Kidney epithelial cell (primary cell): ENCODE results near the gene MTERF4. TPM values are rescaled to one million over a fixed set of nuclear protein-coding genes. Genes with fewer than 3 reads are reported as not detected.

ENCODE experiments used
- DNase-seq: peaks from one replicate; pipeline ENCODE4 v3.0.0-alpha.2; 2010; ENCODE audit warnings: low read depth
- H3K27me3 ChIP-seq: 2 replicates; pipeline ENCODE4 v1.6.0; 2011; ENCODE audit warnings: low read length; ENCODE audit not compliant: control insufficient read depth, insufficient read depth
- H3K36me3 ChIP-seq: 2 replicates; pipeline ENCODE4 v1.5.1; 2011; ENCODE audit warnings: low read length; ENCODE audit not compliant: control insufficient read depth, insufficient read depth
- H3K4me3 ChIP-seq: 2 replicates; pipeline ENCODE4 v1.5.1; 2011; ENCODE audit warnings: low read depth, mild to moderate bottlenecking, control low read depth, low read length
- CTCF ChIP-seq: IDR thresholded peaks from 2 replicates; pipeline ENCODE4 v1.5.1; 2011; ENCODE audit warnings: mild to moderate bottlenecking, moderate library complexity, low read length, control low read depth, inconsistent platforms; ENCODE audit not compliant: insufficient read depth, poor library complexity, severe bottlenecking
- total RNA-seq: library from RNA; depleted of rRNA; stranded (reverse); fragments of >200 nt; gene quantifications from 2 replicates; pipeline ENCODE4 v1.2.3, GENCODE V29; 2015

MTERF4 gene
- total RNA-seq, 1 donor from 2014 or later: 33.3 TPM

DNA sequence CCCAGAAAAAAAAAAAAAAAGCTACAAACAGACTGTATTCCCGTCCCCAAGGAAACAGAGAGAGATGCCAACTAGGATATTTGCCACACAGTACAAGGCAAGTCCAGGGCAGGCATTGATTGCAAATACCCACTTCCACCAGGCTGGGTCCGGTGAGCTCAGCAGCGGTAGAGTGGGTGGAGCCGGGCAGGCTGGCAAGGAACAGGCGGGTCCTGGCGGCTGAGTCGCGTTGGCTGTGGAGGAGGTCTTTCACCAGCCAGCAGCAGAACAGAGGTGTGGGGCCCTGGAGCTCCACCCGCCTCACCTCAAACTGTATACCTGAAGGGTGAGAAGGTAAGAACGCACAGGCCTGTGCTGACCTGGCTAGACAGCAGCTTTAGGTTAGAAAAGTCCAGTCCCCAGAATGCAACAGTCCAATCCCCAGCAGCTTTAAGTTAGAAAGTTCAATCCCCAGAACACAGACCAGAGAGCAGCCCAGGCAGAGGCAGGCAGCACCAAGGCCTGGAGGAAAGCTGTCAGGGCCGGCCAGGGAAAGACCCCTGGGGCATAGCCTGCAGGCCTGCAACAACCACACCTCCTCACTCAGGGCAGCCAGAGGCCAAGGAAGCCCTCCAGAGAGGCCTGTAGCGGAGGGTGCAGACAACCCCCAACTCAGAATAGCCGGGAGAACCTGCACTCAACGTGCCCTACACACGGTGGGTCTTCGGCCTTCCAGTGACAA is 21.9 kb upstream of the MTERF4 start:
- DNase-seq: no peak
- no peak for TF ChIP-seq CTCF
- Histone ChIP-seq H3K27me3 (no peaks in the 10 kb centered on the region), H3K36me3 (peaks cover 1% of the 10 kb centered on the region), H3K4me3 (no peak overlapping the region)

DNA sequence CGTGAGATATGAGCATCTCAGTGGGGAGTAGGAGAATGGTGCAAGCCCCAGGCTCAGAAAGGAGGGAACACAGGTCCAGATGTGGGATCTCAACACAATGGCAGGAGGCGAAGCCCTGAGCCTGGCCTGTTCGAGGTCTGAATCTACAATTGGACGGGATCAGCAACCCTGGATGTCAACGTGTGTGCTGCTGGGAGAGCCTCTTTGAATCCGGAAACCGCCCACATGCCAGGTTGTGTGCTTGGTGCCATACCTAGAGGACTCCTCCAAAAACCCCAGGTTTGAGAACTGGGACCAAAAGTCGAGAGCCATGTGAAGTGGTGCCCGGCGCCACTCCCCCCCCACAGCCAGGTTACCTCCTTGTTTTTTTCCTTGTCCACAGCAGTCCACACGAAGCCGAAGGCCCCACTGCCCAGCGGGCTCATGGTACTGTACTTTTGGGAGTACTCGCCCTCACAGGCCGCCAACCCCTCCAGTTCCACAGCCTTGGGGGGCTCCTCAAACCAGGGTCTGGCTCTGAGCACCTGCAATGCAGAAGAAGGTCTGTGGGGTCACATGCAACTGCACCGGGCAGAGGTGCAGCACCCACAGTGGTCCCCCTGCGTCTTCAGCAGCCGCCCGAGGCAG is 20.4 kb upstream of the MTERF4 start:
- Histone ChIP-seq H3K36me3 (peaks cover 1% of the 10 kb centered on the region), H3K27me3 (no peaks in the 10 kb centered on the region), H3K4me3 (no peak overlapping the region)
- TF ChIP-seq CTCF: no peak
- no peak for DNase-seq

DNA sequence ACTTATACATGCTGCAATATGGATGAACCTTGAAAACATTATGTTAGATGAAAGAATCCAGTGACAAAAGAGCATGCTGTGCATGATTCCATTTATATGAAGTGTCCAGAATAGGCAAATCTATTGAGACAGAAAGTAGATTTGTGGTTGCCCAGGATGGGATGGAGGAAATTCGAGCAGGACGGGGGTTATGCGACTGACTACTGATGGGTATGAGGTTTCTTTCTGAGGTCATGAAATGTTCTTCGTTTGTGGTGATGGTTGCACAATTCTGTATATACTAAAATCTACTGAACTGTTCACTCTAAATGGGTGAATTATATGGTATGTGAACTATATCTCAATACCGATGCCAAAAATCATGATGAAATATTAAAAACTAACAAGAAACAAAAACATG is 18.9 kb upstream of the MTERF4 start:
- TF ChIP-seq CTCF: no peak
- H3K4me3 ChIP-seq: no peak overlapping the region
- DNase-seq: no peak
- no peaks in the 10 kb centered on the region for H3K27me3 ChIP-seq
- peaks cover 1% of the 10 kb centered on the region for H3K36me3 ChIP-seq

DNA sequence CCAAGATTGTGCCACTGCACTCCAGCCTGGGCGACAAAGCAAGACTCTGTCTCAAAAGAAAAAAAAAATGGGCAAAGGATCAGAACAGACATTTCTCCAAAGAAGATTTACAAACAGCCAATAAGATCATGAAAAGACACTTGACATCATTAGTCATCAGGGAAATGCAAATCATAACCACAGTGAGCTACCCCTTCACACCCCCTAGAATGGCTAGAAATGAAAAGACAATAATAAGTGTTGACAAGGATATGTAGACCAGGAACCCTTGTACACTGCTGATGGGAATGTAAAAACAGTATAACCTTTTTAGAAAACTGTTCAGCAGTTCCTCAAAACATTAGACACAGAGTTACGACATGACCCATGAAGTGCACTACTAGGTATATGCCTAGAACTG is 18.4 kb upstream of the MTERF4 start:
- Histone ChIP-seq H3K27me3 (no peaks in the 10 kb centered on the region), H3K36me3 (peaks cover 1% of the 10 kb centered on the region), H3K4me3 (no peak overlapping the region)
- no peak for DNase-seq
- TF ChIP-seq CTCF: no peak

- no peak for DNase-seq
- H3K4me3 ChIP-seq: no peak overlapping the region
- H3K36me3 ChIP-seq: peaks cover 1% of the 10 kb centered on the region
- no peak for TF ChIP-seq CTCF
- no peaks in the 10 kb centered on the region for H3K27me3 ChIP-seq
Observed at GRCh38 chr2:241118737-241119505, 16.8 kb upstream of the MTERF4 start.
